ENCODE results near the gene CYRIA. TPM values are rescaled to one million over a fixed set of nuclear protein-coding genes. Genes with fewer than 3 reads are reported as not detected.
A peak's percentile ranks its signal among the peaks of the same experiment; 100 is the strongest.

The CYRIA gene
- total RNA-seq, 2 donors from 2014 or later: 0.06 to 0.64 TPM

DNA sequence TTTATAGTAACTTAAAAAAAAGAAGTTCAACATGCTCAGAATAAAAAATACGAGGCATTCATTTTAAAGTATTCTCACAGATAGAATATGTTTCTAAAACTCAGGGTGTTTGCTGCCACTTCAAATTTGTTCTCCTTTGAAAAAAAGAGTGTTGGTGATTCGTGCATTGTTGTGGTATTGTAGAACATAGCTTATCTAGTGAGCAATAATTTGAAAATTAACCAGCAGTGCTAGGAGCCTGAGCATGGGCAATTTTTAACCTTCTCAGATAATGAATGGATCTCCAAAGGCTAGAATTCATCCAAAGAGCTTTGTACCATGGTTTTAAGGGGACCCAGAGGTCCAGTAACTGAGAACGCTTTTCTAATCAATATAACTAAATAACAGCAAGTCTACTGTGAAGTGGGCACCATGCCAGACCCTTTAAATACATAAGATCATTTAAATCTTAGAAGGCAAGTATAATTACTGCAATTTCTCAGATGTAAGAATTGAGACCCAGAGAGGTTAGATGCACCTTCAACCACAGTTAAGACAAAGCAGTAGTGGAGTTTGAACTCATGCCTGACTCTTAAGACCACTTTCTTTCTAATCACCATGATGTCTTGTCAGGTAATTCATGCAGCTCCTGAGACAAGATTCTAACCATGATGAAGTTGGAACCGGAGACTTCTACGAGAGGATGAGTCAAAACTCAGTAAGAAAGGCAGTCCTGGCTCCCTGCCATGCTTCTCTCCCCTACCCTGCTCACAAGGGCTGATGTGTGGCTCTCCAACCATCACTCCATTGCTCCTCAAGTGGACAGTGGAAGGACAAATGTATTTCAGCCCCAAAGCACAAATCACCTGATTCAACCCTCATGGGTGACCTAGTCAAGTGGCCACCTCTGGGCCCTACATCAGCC, 3.4 kb downstream of the CYRIA start:
- H3K27me3 Mint-ChIP-seq: peaks cover 49% of the 10 kb centered on the region
- peaks cover 11% of the 10 kb centered on the region for H3K4me1 Mint-ChIP-seq
- no peak overlapping the region for H3K27ac Mint-ChIP-seq
- ATAC-seq (replicated peaks): no peak
- no peaks in the 10 kb centered on the region for H3K9me3 Mint-ChIP-seq
- peaks cover 4% of the 10 kb centered on the region for H3K36me3 Mint-ChIP-seq (ENCODE audit: low read depth)
- H3K4me3 Mint-ChIP-seq: no peak overlapping the region

DNA sequence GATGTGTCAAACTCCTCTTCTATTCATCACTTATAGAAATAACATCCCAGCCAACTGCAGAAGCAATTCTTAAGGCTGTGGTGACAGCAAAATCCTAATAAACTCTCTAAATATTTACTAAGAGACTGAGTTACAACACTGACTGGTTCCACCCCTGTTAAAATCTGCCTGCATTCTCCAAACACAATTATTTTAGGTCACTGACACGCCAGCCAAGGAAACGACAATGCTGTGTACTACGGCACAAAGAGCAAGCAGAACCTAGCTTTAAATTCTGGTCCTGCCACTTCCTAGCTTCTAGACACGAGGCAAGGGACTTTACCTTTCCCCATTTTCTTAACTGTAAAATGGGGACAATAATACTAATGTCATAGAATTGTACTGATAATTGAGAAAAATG, 4.1 kb downstream of the CYRIA start:
- Mint-ChIP-seq H3K4me3 (no peak overlapping the region), H3K27me3 (peaks cover 49% of the 10 kb centered on the region), H3K9me3 (no peaks in the 10 kb centered on the region), H3K27ac (no peak overlapping the region), H3K4me1 (peaks cover 11% of the 10 kb centered on the region), H3K36me3 (ENCODE audit: low read depth) (peaks cover 4% of the 10 kb centered on the region)
- ATAC-seq (replicated peaks): no peak

DNA sequence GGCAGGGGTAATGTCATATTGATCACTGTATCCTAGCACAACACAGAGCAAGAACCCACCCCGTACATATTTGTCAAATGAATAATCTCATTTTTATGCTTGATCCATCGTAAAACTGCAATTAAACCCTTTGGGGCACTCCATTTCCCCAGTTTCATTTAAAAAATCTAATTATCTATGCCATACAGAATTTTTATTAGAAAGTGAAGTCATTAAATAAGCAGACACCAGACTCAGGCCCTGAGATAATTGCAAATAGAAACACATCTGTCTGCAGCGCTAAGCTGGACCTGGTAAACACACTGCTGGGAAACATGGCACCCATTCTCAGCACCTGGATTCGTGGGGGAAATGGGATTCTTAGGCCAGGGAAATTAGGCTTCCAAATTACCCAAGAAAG, 5.1 kb downstream of the CYRIA start:
- peaks cover 47% of the 10 kb centered on the region for H3K27me3 Mint-ChIP-seq
- H3K9me3 Mint-ChIP-seq: no peaks in the 10 kb centered on the region
- H3K4me1 Mint-ChIP-seq: peaks cover 3% of the 10 kb centered on the region
- ATAC-seq (replicated peaks): no peak
- H3K4me3 Mint-ChIP-seq: no peak overlapping the region
- no peaks in the 10 kb centered on the region for H3K36me3 Mint-ChIP-seq (ENCODE audit: low read depth)
- H3K27ac Mint-ChIP-seq: no peak overlapping the region

DNA sequence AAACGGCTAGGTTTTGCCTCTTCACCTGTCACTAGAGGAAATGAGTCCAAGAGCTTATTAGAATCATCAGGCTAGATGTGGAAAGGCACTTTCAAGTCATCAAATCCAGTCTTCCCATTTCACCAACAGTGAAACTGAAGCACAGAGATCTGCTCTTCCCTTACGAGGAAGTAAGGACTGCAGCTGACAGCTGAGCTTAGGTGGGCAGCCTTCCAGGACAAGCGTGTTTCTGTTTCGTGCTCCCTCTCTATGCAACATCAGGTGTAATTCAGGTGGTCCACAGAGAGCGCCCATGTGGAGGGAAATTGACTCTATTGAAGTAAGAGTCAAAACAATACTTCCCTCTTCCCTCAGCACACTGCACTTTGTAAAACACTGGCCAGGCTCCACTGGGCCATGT, 5.5 kb downstream of the CYRIA start:
- H3K9me3 Mint-ChIP-seq: no peaks in the 10 kb centered on the region
- ATAC-seq (replicated peaks): no peak
- H3K27me3 Mint-ChIP-seq: peaks cover 46% of the 10 kb centered on the region
- H3K4me1 Mint-ChIP-seq: peaks cover 3% of the 10 kb centered on the region
- H3K4me3 Mint-ChIP-seq: no peak overlapping the region
- no peak overlapping the region for H3K27ac Mint-ChIP-seq
- no peaks in the 10 kb centered on the region for H3K36me3 Mint-ChIP-seq (ENCODE audit: low read depth)

DNA sequence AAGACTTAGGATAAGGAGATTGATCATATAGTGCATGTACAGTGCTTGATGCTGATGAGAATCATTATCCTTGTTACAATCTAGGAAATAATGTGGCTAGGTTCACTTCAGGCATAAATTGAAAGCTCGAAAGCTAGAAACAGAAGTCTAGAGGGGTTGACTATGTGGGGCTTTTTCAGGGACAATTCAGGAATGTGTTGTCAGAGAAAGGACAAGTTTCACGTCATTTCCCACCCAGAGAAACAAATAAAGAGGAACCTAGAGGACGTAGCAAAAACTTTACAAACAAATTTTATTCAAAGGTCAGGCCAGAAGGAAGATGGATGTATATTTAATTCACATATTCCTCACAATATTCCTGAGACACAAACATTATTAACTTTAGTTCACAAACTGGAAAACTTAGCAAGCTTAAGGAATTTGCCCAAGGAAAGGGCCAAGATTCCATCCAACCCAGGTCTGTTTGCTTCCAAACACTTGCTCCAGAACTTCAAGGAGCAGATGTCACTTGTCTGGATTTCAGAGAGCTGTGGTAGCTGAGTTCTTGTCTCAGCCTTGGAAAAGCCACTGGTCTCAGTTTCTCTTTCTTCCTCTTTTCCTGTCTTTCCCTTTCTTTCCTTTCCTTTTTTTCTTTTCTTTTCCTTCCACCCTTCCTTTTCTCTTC, 7.4 kb downstream of the CYRIA start:
- ATAC-seq (replicated peaks): no peak
- no peaks in the 10 kb centered on the region for H3K9me3 Mint-ChIP-seq
- no peaks in the 10 kb centered on the region for H3K4me1 Mint-ChIP-seq
- no peak overlapping the region for H3K27ac Mint-ChIP-seq
- H3K36me3 Mint-ChIP-seq (ENCODE audit: low read depth): no peaks in the 10 kb centered on the region
- H3K27me3 Mint-ChIP-seq: peaks cover 30% of the 10 kb centered on the region
- no peak overlapping the region for H3K4me3 Mint-ChIP-seq

DNA sequence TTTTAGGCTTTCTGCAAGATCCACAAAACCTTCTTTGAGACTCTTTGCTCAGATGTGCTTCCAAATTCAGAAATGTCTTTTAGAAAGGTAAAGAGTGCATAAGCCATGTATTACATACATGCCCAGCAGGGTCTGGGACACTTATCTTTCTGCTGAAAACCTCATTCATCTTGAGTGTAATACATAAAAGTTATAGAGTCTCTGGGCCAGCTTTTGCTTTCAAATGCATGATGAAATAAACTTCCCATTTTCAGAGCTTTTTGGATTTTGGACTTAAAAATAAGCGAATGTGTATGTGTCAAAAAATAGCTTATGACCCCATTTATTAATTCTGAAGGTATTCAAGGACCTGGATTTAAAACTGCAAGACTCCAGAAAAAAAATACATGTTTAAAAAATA, 8.0 kb downstream of the CYRIA start:
- ATAC-seq (replicated peaks): no peak
- no peaks in the 10 kb centered on the region for H3K9me3 Mint-ChIP-seq

DNA sequence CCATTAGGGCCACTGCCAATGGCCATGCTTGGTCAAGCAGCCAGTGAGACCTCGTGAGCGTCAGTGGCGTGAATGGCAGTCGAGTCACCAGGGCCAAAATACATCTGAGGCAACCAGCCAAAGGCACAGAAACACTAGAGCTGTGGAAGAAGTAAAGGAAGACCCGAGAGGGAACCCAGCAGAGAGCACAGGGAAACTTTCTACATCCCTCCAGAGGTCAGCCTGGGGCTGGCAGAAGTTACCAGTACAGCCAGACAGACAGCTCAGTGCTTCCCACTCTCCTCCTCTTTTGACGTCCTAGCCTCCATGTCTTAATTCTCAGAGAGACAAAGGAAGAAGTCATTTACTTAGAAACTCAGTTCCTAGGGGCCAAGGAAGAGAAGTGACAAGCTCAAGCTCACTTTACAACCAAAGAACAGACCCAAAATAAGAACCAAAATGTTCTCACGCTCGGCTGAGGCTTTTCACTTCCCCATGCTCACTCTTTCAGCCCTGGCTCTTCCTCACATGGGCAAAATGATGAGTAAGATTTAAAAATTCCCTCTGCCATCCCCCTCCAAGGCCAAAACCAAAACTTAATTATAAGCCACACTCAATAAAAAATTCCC, 8.7 kb downstream of the CYRIA start:
- no peaks in the 10 kb centered on the region for H3K36me3 Mint-ChIP-seq (ENCODE audit: low read depth)
- no peak overlapping the region for H3K27ac Mint-ChIP-seq
- H3K4me3 Mint-ChIP-seq: no peak overlapping the region
- ATAC-seq (replicated peaks): no peak
- H3K4me1 Mint-ChIP-seq: no peaks in the 10 kb centered on the region
- no peaks in the 10 kb centered on the region for H3K9me3 Mint-ChIP-seq
- peaks cover 22% of the 10 kb centered on the region for H3K27me3 Mint-ChIP-seq

More for the DNA sequence above, 8.0 kb downstream of the CYRIA start:
- Mint-ChIP-seq H3K36me3 (ENCODE audit: low read depth) (no peaks in the 10 kb centered on the region), H3K27ac (no peak overlapping the region), H3K27me3 (peaks cover 25% of the 10 kb centered on the region), H3K4me1 (no peaks in the 10 kb centered on the region), H3K4me3 (no peak overlapping the region)

DNA sequence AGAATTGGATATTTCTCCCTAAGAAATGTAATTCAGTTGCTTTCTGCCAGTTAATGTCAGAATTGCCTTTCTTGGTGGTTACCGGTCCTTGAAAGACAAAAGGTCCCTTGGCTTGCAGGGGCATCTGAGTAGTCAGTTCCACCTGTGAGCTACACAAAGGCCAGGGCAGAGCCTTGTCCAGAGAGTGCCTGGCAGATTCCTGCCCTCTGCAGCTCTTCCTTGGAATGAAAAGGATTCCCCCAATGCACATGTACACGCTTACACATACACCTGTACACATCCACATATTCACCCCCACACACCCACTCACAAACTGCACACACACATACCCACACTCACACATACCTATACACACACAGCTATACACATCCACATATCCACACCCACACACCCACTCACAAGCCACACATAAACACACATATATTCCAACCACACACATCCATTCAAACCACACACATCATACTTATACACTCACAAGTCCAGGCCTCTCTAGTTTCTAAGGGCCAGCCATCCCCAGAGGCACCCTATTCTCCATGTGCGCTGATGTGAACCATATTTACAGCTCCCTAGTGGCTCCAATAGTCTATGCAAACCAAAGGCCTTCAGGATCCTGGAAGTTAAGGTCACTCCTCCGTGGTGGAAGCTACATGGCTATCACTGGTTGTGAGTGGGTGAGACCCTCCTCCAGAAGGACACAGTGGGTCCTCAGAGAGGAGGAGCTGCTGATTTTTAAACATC, 9.6 kb downstream of the CYRIA start:
- H3K4me1 Mint-ChIP-seq: no peaks in the 10 kb centered on the region
- no peak overlapping the region for H3K4me3 Mint-ChIP-seq
- no peaks in the 10 kb centered on the region for H3K9me3 Mint-ChIP-seq
- peaks cover 16% of the 10 kb centered on the region for H3K27me3 Mint-ChIP-seq
- peak; percentile 3 for ATAC-seq (replicated peaks)
- H3K36me3 Mint-ChIP-seq (ENCODE audit: low read depth): no peaks in the 10 kb centered on the region
- no peak overlapping the region for H3K27ac Mint-ChIP-seq

DNA sequence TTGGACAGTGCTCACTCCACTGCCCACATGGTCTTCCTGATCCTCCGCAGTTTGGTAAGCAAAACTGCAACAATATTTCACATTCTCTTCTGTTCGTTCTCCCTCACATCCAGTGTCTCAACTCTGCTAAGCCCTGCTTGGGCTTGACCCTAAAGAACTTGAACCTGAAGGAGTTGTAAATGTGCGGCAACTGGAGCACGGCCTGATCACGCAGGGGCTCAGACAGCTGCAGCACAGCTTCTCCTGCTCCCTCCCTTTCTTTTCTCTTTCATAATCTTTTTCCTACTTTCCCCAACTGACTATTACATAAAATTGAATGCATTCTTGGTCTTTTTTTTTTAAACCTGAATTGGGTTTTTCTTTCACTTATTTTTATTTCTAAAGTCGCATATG, 10.2 kb downstream of the CYRIA start:
- Mint-ChIP-seq H3K36me3 (ENCODE audit: low read depth) (no peaks in the 10 kb centered on the region), H3K9me3 (no peaks in the 10 kb centered on the region)

DNA sequence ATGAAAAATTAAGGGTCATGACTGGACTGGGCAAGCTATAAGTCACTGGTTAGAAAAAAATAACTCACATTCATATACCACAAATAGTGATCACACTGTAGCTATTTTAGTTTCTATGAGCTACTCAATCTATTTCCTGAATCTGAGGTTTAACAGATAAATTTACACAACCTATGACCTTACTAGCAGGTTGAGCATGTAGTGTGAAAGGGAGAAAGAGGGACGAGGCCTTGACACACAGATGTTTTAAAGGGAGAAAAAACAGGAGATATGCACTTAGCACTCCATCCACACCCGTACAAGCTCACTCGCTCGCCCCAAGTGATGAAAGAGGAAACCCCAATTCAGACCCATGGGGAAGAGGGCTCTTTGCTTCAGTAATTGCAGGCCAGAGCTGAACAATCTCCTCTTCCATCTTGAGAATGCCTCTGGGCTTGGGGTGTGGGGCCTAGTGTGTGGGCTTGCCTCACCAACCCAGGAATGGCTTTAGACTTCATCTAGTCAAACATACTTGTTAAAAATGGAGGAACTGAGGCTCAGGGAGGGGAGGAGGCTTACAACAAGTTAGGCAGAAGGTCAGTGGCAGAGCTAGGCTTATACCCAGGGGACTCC, 10.7 kb downstream of the CYRIA start:
- Mint-ChIP-seq H3K36me3 (ENCODE audit: low read depth) (no peaks in the 10 kb centered on the region), H3K4me3 (no peak overlapping the region), H3K27me3 (peaks cover 11% of the 10 kb centered on the region), H3K4me1 (no peaks in the 10 kb centered on the region), H3K27ac (no peak overlapping the region), H3K9me3 (no peaks in the 10 kb centered on the region)
- ATAC-seq (replicated peaks): no peak

More for the DNA sequence above, 10.2 kb downstream of the CYRIA start:
- Mint-ChIP-seq H3K4me1 (no peaks in the 10 kb centered on the region), H3K4me3 (no peak overlapping the region), H3K27ac (no peak overlapping the region), H3K27me3 (peaks cover 16% of the 10 kb centered on the region)
- no peak for ATAC-seq (replicated peaks)

DNA sequence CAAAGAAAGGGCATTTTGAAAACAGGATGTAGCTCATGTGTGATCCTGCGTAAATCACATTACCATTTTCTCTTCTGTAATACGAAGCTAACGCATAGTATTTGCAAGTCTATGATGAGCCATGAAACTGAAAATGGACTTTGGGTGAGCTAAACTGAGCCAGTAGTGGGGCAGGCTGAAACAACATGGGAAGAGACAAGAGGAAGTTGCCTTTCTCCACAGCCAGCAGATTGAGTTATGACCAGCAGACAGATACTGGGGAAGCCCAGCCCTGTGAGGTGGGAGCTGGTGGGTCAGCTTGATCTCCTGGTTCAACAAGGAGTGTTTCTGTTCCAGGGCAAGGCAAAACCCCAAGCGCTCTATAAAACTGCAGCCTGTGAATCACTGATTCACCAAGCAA, 11.8 kb downstream of the CYRIA start:
- Mint-ChIP-seq H3K27me3 (peaks cover 11% of the 10 kb centered on the region), H3K36me3 (ENCODE audit: low read depth) (no peaks in the 10 kb centered on the region), H3K4me3 (no peak overlapping the region), H3K4me1 (no peaks in the 10 kb centered on the region), H3K9me3 (no peaks in the 10 kb centered on the region), H3K27ac (no peak overlapping the region)
- no peak for ATAC-seq (replicated peaks)

DNA sequence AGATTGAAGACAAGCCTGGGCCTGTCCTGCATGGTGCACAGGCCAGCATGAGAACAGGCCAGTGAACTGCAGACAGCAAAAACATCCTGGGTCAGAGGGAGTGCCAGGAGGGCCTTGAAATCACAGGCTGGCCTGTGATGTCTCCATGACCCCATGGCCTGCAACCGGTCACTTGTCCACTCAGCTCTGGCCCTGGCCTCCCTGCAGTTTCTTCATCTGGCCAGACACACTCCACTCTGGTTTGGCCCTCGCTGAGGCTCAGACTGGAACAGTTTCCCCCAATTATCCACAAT, 12.6 kb downstream of the CYRIA start:
- no peak for ATAC-seq (replicated peaks)
- Mint-ChIP-seq H3K4me3 (no peak overlapping the region), H3K4me1 (no peaks in the 10 kb centered on the region), H3K9me3 (no peaks in the 10 kb centered on the region), H3K27me3 (peaks cover 6% of the 10 kb centered on the region), H3K36me3 (ENCODE audit: low read depth) (no peaks in the 10 kb centered on the region), H3K27ac (no peak overlapping the region)

DNA sequence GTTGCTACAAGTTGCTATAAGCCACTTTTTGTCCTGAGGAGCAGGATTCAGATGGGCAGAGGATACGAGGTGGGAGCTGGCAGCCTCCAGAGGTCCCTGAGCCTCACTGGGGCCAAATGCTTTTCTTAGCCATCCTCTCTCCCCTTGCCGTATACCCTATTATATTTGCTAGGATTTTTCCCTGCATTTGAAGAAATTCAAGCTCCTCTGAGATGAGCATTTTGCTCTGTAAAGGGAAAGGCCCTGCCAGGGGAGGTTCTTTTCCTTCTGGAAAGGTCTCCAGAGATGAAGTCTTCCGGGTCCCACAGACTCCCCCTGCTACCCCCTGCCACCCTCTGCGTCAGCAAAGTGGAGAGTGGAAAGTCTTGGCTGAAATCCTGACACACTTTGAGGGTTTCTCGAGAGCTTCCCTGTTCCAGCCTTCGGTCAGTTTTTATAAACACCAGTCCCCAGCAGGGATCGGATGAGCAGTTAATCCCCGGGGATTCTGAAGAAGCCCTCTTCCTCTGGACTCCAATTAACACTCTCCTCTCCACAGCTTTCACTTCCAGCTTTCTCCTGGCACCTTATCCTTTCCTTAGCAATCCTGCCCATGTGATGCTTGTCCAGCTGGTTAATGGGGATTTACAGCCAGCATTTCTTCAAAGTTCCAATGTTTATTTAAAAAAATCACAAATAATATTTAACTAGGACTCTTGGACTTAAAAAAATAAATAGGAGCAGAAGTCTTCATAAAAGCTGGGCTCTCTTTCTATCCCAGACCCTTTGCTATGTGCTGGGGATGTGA, 13.1 kb downstream of the CYRIA start:
- no peak for ATAC-seq (replicated peaks)
- Mint-ChIP-seq H3K36me3 (ENCODE audit: low read depth) (no peaks in the 10 kb centered on the region), H3K27me3 (peaks cover 5% of the 10 kb centered on the region), H3K4me1 (no peaks in the 10 kb centered on the region), H3K4me3 (no peak overlapping the region), H3K9me3 (no peaks in the 10 kb centered on the region), H3K27ac (no peak overlapping the region)
